PC-3 (cell line): ENCODE measurements around the gene MAP3K9.

Source experiments
- CTCF ChIP-seq: fragments of 300-600 bp; sonication (generic); conservative IDR thresholded peaks from 2 replicates; pipeline ENCODE4 v1.5.1; 2017; ENCODE audit warnings: antibody characterized with exemption, low read depth, mild to moderate bottlenecking, low read length
- EZH2 ChIP-seq: fragments of 300-600 bp; sonication (generic); IDR thresholded peaks from one replicate; pipeline ENCODE4 v1.6.1; 2017; ENCODE audit warnings: antibody characterized with exemption, mild to moderate bottlenecking, low read length; ENCODE audit not compliant: unreplicated experiment
- EZH2phosphoT487 ChIP-seq: fragments of 300-600 bp; sonication (generic); IDR thresholded peaks from 2 replicates; pipeline ENCODE4 v1.6.1; 2018; ENCODE audit warnings: mild to moderate bottlenecking, antibody characterized with exemption, low read length, borderline replicate concordance

GRCh38 chr14:70812124-70812818, 3.0 kb upstream of the MAP3K9 start:
- TF ChIP-seq EZH2 (no peak), CTCF (no peak), EZH2phosphoT487 (no peak)
